Trophoblast cell (in vitro differentiated cells and primary cell): Measurements from ENCODE around the gene L3MBTL4.

Source experiments
- DNase-seq, 2 donors: peaks; one replicate each; pipeline ENCODE4 v3.0.0-alpha.2; 2016
- H2AFZ ChIP-seq: 2 replicates; pipeline ENCODE4 v1.6.1; 2013; ENCODE audit warnings: low read length, moderate library complexity, mild to moderate bottlenecking; ENCODE audit not compliant: insufficient read depth, poor library complexity
- H2AK5ac ChIP-seq: 2 replicates; pipeline ENCODE4 v1.6.1; 2013; ENCODE audit warnings: mild to moderate bottlenecking, low read length
- H2BK120ac ChIP-seq: 2 replicates; pipeline ENCODE4 v1.6.1; 2013; ENCODE audit warnings: low read length, mild to moderate bottlenecking, moderate library complexity; ENCODE audit not compliant: insufficient read depth, poor library complexity
- H2BK12ac ChIP-seq: 2 replicates; pipeline ENCODE4 v1.6.1; 2013; ENCODE audit warnings: mild to moderate bottlenecking, low read length, moderate library complexity
- H2BK5ac ChIP-seq: 2 replicates; pipeline ENCODE4 v1.6.1; 2013; ENCODE audit warnings: low read length, low read depth, moderate library complexity, mild to moderate bottlenecking; ENCODE audit not compliant: poor library complexity
- H3K14ac ChIP-seq: 2 replicates; pipeline ENCODE4 v1.6.1; 2013; ENCODE audit warnings: mild to moderate bottlenecking, low read length
- H3K18ac ChIP-seq: 2 replicates; pipeline ENCODE4 v1.6.1; 2013; ENCODE audit warnings: mild to moderate bottlenecking, low read length
- H3K23ac ChIP-seq: 2 replicates; pipeline ENCODE4 v1.6.1; 2013; ENCODE audit warnings: low read length
- H3K27ac ChIP-seq: 2 replicates; pipeline ENCODE4 v1.5.1; 2013; ENCODE audit warnings: low read depth, mild to moderate bottlenecking, inconsistent platforms, low read length, moderate library complexity
- H3K27me3 ChIP-seq: 2 replicates; pipeline ENCODE4 v1.6.1; 2013; ENCODE audit warnings: inconsistent platforms, mild to moderate bottlenecking, low read length, moderate library complexity; ENCODE audit not compliant: insufficient read depth
- H3K36me3 ChIP-seq, 2 experiments: 1 replicate in 1 of 2; 2 replicates in 1 of 2; pipeline ENCODE4 v1.6.1; 2013; ENCODE audit warnings: low read length in 2 of 2, mild to moderate bottlenecking in 2 of 2, moderate library complexity in 1 of 2; ENCODE audit not compliant: insufficient read depth in 2 of 2, control insufficient read depth in 1 of 2
- H3K4ac ChIP-seq: 2 replicates; pipeline ENCODE4 v1.6.1; 2013; ENCODE audit warnings: low read depth, mild to moderate bottlenecking, low read length, moderate library complexity
- H3K4me1 ChIP-seq, 2 experiments: 1 replicate in 1 of 2; 2 replicates in 1 of 2; pipeline ENCODE4 v1.6.1; 2013; ENCODE audit warnings: low read length in 2 of 2, mild to moderate bottlenecking in 2 of 2, moderate library complexity in 1 of 2; ENCODE audit not compliant: insufficient read depth in 2 of 2, control insufficient read depth in 1 of 2
- H3K4me2 ChIP-seq: 2 replicates; pipeline ENCODE4 v1.6.1; 2013; ENCODE audit warnings: inconsistent platforms, mild to moderate bottlenecking, low read length, moderate library complexity
- H3K4me3 ChIP-seq: 2 replicates; pipeline ENCODE4 v1.5.1; 2013; ENCODE audit warnings: mild to moderate bottlenecking, low read depth, low read length, inconsistent platforms
- H3K79me1 ChIP-seq: one replicate; pipeline ENCODE4 v1.6.1; 2013; ENCODE audit warnings: low read length
- H3K79me2 ChIP-seq: 2 replicates; pipeline ENCODE4 v1.6.1; 2013; ENCODE audit warnings: low read length, mild to moderate bottlenecking; ENCODE audit not compliant: control insufficient read depth, insufficient read depth, poor library complexity
- H3K9ac ChIP-seq: 2 replicates; pipeline ENCODE4 v1.6.1; 2013; ENCODE audit warnings: mild to moderate bottlenecking, low read length
- H3K9me3 ChIP-seq: 2 replicates; pipeline ENCODE4 v1.6.1; 2013; ENCODE audit warnings: low read depth, mild to moderate bottlenecking, control low read depth, inconsistent platforms, low read length; ENCODE audit not compliant: insufficient read depth
- H4K12ac ChIP-seq: 2 replicates; pipeline ENCODE4 v1.6.1; 2013; ENCODE audit warnings: low read depth, mild to moderate bottlenecking, low read length, moderate library complexity
- H4K8ac ChIP-seq: 2 replicates; pipeline ENCODE4 v1.6.1; 2013; ENCODE audit warnings: low read depth, mild to moderate bottlenecking, low read length, moderate library complexity
- H4K91ac ChIP-seq: one replicate; pipeline ENCODE4 v1.6.1; 2013; ENCODE audit warnings: low read depth, mild to moderate bottlenecking, low read length, moderate library complexity
- WGBS: extraction: QIAGEN DNeasy Blood & Tissue Kit; methylation state at CpG from one replicate; pipeline ENCODE4 v1.1.7; 2013; ENCODE audit warnings: missing lambda C conversion rate; ENCODE audit not compliant: insufficient read length, insufficient coverage; ENCODE audit errors: extremely low coverage; 5-methylcytosine and 5-hydroxymethylcytosine counted together

L3MBTL4 gene

GRCh38 chr18:5987249-5987648 is 427.5 kb downstream of the L3MBTL4 start:
- Histone ChIP-seq H3K23ac (no peak overlapping the region), H3K14ac (no peak overlapping the region), H3K79me1 (no peaks in the 10 kb centered on the region), H3K27me3 (no peaks in the 10 kb centered on the region), H3K9ac (no peak overlapping the region), H3K4me3 (no peak overlapping the region), H3K79me2 (no peaks in the 10 kb centered on the region), H4K8ac (no peak overlapping the region), H2AK5ac (no peak overlapping the region), H3K9me3 (no peaks in the 10 kb centered on the region), H3K4ac (no peak overlapping the region), H3K27ac (no peak overlapping the region), H3K4me2 (no peak overlapping the region), H2AFZ (no peak overlapping the region), H3K18ac (no peak overlapping the region), H2BK12ac (no peak overlapping the region), H3K4me1 (peaks cover 2 to 6% of the 10 kb centered on the region in 2 experiments), H2BK120ac (no peak overlapping the region), H4K91ac (no peak overlapping the region), H3K36me3 (no peaks in the 10 kb centered on the region), H4K12ac (no peak overlapping the region), H2BK5ac (no peak overlapping the region)
- no peak for DNase-seq
- no CpG with 5 or more reads among the region's 5 CpGs for WGBS

- Histone ChIP-seq H2AFZ (no peak overlapping the region), H3K27ac (no peak overlapping the region), H3K9ac (no peak overlapping the region), H4K12ac (no peak overlapping the region), H3K18ac (no peak overlapping the region), H2BK120ac (no peak overlapping the region), H3K14ac (no peak overlapping the region), H2BK5ac (no peak overlapping the region), H3K27me3 (no peaks in the 10 kb centered on the region), H3K4me1 (peaks cover 5 to 7% of the 10 kb centered on the region in 2 experiments), H3K9me3 (no peaks in the 10 kb centered on the region), H2BK12ac (no peak overlapping the region), H3K4ac (no peak overlapping the region), H3K36me3 (no peaks in the 10 kb centered on the region), H3K4me3 (no peak overlapping the region), H3K4me2 (no peak overlapping the region), H4K91ac (no peak overlapping the region), H3K79me2 (no peaks in the 10 kb centered on the region), H3K79me1 (no peaks in the 10 kb centered on the region), H3K23ac (no peak overlapping the region), H4K8ac (no peak overlapping the region), H2AK5ac (no peak overlapping the region)
- DNase-seq: no peak
- WGBS: no CpG with 5 or more reads among the region's 5 CpGs
These were observed 428.3 kb downstream of the L3MBTL4 start for GRCh38 chr18:5986257-5986931.

GRCh38 chr18:5984245-5984644 is 430.5 kb downstream of the L3MBTL4 start:
- no peak overlapping the region for H4K91ac ChIP-seq
- no peaks in the 10 kb centered on the region for H3K36me3 ChIP-seq
- H3K79me1 ChIP-seq: no peaks in the 10 kb centered on the region
- no peaks in the 10 kb centered on the region for H3K79me2 ChIP-seq
- H3K23ac ChIP-seq: no peak overlapping the region
- no peak overlapping the region for H2AFZ ChIP-seq
- H3K4me3 ChIP-seq: no peak overlapping the region
- no peak overlapping the region for H4K12ac ChIP-seq
- no peak overlapping the region for H2BK12ac ChIP-seq
- H4K8ac ChIP-seq: no peak overlapping the region
- H3K27me3 ChIP-seq: no peaks in the 10 kb centered on the region
- no peak overlapping the region for H3K4ac ChIP-seq
- no peak overlapping the region for H3K18ac ChIP-seq
- no peaks in the 10 kb centered on the region for H3K9me3 ChIP-seq
- no CpG with 5 or more reads among the region's 1 CpG for WGBS
- no peak overlapping the region for H3K9ac ChIP-seq
- H3K27ac ChIP-seq: no peak overlapping the region
- DNase-seq: no peak
- H2AK5ac ChIP-seq: no peak overlapping the region
- H2BK5ac ChIP-seq: no peak overlapping the region
- H3K4me1 ChIP-seq: peaks cover 9 to 11% of the 10 kb centered on the region in 2 experiments
- no peak overlapping the region for H3K14ac ChIP-seq
- no peak overlapping the region for H3K4me2 ChIP-seq
- no peak overlapping the region for H2BK120ac ChIP-seq

- Histone ChIP-seq H2BK12ac (no peak overlapping the region), H3K14ac (no peak overlapping the region), H4K12ac (no peak overlapping the region), H2BK5ac (no peak overlapping the region), H3K4me3 (no peak overlapping the region), H3K9me3 (no peaks in the 10 kb centered on the region), H3K27ac (peak overlapping the region; percentile 23), H3K79me2 (no peaks in the 10 kb centered on the region), H2BK120ac (no peak overlapping the region), H3K23ac (no peak overlapping the region), H3K4ac (no peak overlapping the region), H4K91ac (no peak overlapping the region), H4K8ac (no peak overlapping the region), H3K4me2 (peak overlapping the region; percentile 15), H3K18ac (no peak overlapping the region), H3K36me3 (no peaks in the 10 kb centered on the region), H3K79me1 (no peaks in the 10 kb centered on the region), H2AK5ac (no peak overlapping the region), H2AFZ (no peak overlapping the region), H3K4me1 (peaks cover 9 to 11% of the 10 kb centered on the region in 2 experiments), H3K27me3 (no peaks in the 10 kb centered on the region), H3K9ac (no peak overlapping the region)
- WGBS: no CpG with 5 or more reads among the region's 4 CpGs
- DNase-seq: no peak
These were observed 431.2 kb downstream of the L3MBTL4 start for GRCh38 chr18:5983488-5983887.
